NCI-H345 treated with DMSO at 0.1 percent for 48 hours (cell line): Measurements from ENCODE around the gene RIPPLY1.
A peak's percentile ranks its signal among the peaks of the same experiment; 100 is the strongest.
"Not testable (repeated sequence)": the region's sequence is repeated elsewhere in the genome, so short reads cannot be mapped to it uniquely, and the experiment has no call there.

Source experiments
- DNase-seq: peaks from one replicate; lab custom pipeline; 2025; ENCODE audit not compliant: unreplicated experiment; lab: John Stamatoyannopoulos, UW

RIPPLY1 gene

GRCh38 chrX:106912864-106913263 lies 9.7 kb upstream of the RIPPLY1 start:
- DNase-seq, result no peak

- DNase-seq, result no peak
Observed at GRCh38 chrX:106906361-106906760, 3.2 kb upstream of the RIPPLY1 start.

- DNase-seq, result no peak
Observed at GRCh38 chrX:106905064-106905708, 2.0 kb upstream of the RIPPLY1 start.

- no peak for DNase-seq
Observed at GRCh38 chrX:106903856-106904528, 851 bp upstream of the RIPPLY1 start.

- DNase-seq, result no peak
Observed at GRCh38 chrX:106902684-106903083, 457 bp downstream of the RIPPLY1 start.

- DNase-seq, result no peak
Observed at GRCh38 chrX:106901781-106902219, 1.3 kb downstream of the RIPPLY1 start.

- DNase-seq, result no peak
Observed at GRCh38 chrX:106901341-106901740, 1.8 kb downstream of the RIPPLY1 start.

GRCh38 chrX:106899841-106900240 lies 3.3 kb downstream of the RIPPLY1 start:
- DNase-seq, result no peak

- DNase-seq, result no peak
Observed at GRCh38 chrX:106899276-106899675, 3.9 kb downstream of the RIPPLY1 start.

GRCh38 chrX:106898462-106898861 lies 4.7 kb downstream of the RIPPLY1 start:
- DNase-seq, result no peak

GRCh38 chrX:106897259-106897658 lies 5.9 kb downstream of the RIPPLY1 start:
- DNase-seq, result no peak

- DNase-seq, result no peak
Observed at GRCh38 chrX:106894978-106895452, 8.1 kb downstream of the RIPPLY1 start.

GRCh38 chrX:106894392-106894909 lies 8.7 kb downstream of the RIPPLY1 start:
- peak; percentile 23 for DNase-seq

GRCh38 chrX:106891762-106892460 lies 11.2 kb downstream of the RIPPLY1 start:
- DNase-seq, result no peak

GRCh38 chrX:106889468-106889867 lies 13.7 kb downstream of the RIPPLY1 start:
- no peak for DNase-seq

- DNase-seq, result no peak
Observed at GRCh38 chrX:106875151-106875550, 28.0 kb downstream of the RIPPLY1 start.

GRCh38 chrX:106874075-106874474 lies 29.1 kb downstream of the RIPPLY1 start:
- DNase-seq, result no peak

- not testable (repeated sequence) for DNase-seq
Observed at GRCh38 chrX:106872796-106873195, 30.3 kb downstream of the RIPPLY1 start.

GRCh38 chrX:106863697-106864096 lies 39.4 kb downstream of the RIPPLY1 start:
- no peak for DNase-seq

GRCh38 chrX:106862972-106863688 lies 40.0 kb downstream of the RIPPLY1 start:
- no peak for DNase-seq
